Endodermal cell (in vitro differentiated cells): ENCODE data around the gene MUC20. TPM values are rescaled to one million over a fixed set of nuclear protein-coding genes. Genes with fewer than 3 reads are reported as not detected.

Experiments used
- DNase-seq: peaks from one replicate; pipeline ENCODE4 v3.0.0-alpha.2; 2017
- H3K27ac ChIP-seq: 2 replicates; pipeline ENCODE4 v1.5.1; 2013; ENCODE audit warnings: mild to moderate bottlenecking, low read depth, low read length, moderate library complexity
- H3K27me3 ChIP-seq: 2 replicates; pipeline ENCODE4 v1.6.1; 2013; ENCODE audit warnings: mild to moderate bottlenecking, low read length, moderate library complexity; ENCODE audit not compliant: insufficient read depth, control insufficient read depth, poor library complexity, severe bottlenecking
- H3K36me3 ChIP-seq: 2 replicates; pipeline ENCODE4 v1.7.0; 2013; ENCODE audit warnings: mild to moderate bottlenecking, low read length, moderate library complexity; ENCODE audit not compliant: control insufficient read depth, insufficient read depth
- H3K4me1 ChIP-seq: one replicate; pipeline ENCODE4 v1.7.0; 2013; ENCODE audit warnings: low read length; ENCODE audit not compliant: control insufficient read depth, insufficient read depth
- H3K4me3 ChIP-seq: 2 replicates; pipeline ENCODE4 v1.5.1; 2013; ENCODE audit warnings: mild to moderate bottlenecking, low read length, moderate library complexity
- H3K9ac ChIP-seq: 2 replicates; pipeline ENCODE4 v1.6.1; 2013; ENCODE audit warnings: mild to moderate bottlenecking, low read length, moderate library complexity; ENCODE audit not compliant: poor library complexity, severe bottlenecking; ENCODE audit errors: extremely low read depth
- H3K9me3 ChIP-seq: 2 replicates; pipeline ENCODE4 v1.6.1; 2013; ENCODE audit warnings: mild to moderate bottlenecking, low read length, moderate library complexity; ENCODE audit not compliant: control insufficient read depth
- H3K27ac Mint-ChIP-seq: 2 replicates; pipeline ENCODE4 v1.8.0; 2020; ENCODE audit warnings: mixed read lengths
- H3K27me3 Mint-ChIP-seq: 2 replicates; pipeline ENCODE4 v1.8.0; 2021; ENCODE audit warnings: mild to moderate bottlenecking, mixed read lengths; ENCODE audit not compliant: insufficient read depth
- H3K36me3 Mint-ChIP-seq: 2 replicates; pipeline ENCODE4 v1.8.0; 2020; ENCODE audit warnings: low read depth, mixed read lengths
- H3K4me1 Mint-ChIP-seq: 2 replicates; pipeline ENCODE4 v1.8.0; 2020; ENCODE audit warnings: mixed read lengths
- H3K4me3 Mint-ChIP-seq: 2 replicates; pipeline ENCODE4 v1.8.0; 2020; ENCODE audit warnings: mild to moderate bottlenecking, moderate library complexity, mixed read lengths
- H3K9me3 Mint-ChIP-seq: 2 replicates; pipeline ENCODE4 v1.8.0; 2020; ENCODE audit warnings: mild to moderate bottlenecking, mixed read lengths
- WGBS, 2 experiments: methylation state at CpG; one replicate each; pipeline versions ENCODE4 v1.1.5 to v1.1.7; 2013; ENCODE audit warnings: missing lambda C conversion rate in 2 of 2, mixed read lengths in 1 of 2; ENCODE audit not compliant: insufficient coverage in 1 of 2, insufficient read length in 1 of 2; 5-methylcytosine and 5-hydroxymethylcytosine counted together
- total RNA-seq, 2 donors: library from RNA; stranded (reverse); fragmentation: NEBNext Ultra II Directional in 1 of 2; extraction: Animal tissue kit (Norgen Biotek cat#: 25700) in 1 of 2; gene quantifications; 2 replicates in 1 of 2; 3 replicates in 1 of 2; pipeline ENCODE4 v1.2.1, GENCODE V29; 2021
- TF ChIP-seq, protein P1 (sequence below): fragments of 200-600 bp; sonication (generic); conservative IDR thresholded peaks from 2 replicates; pipeline ENCODE4 v1.5.0; 2021; ENCODE audit warnings: antibody characterized with exemption, mild to moderate bottlenecking

MUC20 gene
- total RNA-seq, 2 donors from 2014 or later = 0.89 to 1.3 TPM

DNA sequence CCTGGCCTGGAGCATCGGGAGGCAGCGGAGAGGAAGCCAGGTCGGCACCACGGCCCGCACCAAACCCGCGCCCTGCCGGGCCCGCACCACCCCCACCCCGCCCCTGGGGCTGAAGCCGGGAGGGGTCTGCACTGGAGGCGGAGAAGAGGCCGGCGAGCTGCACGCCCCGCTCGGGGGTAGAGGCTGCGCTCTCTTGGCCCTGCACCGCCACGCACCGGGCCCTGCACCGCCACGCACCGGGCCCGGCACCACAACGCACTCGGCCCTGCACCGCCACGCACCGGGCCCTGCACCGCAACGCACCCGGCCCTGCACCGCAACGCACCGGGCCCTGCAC lies 41.4 kb downstream of the MUC20 start:
- Histone ChIP-seq H3K4me3 (no peak overlapping the region), H3K27ac (no peak overlapping the region), H3K27me3 (no peaks in the 10 kb centered on the region), H3K9ac (no peak overlapping the region), H3K4me1 (no peaks in the 10 kb centered on the region), H3K36me3 (no peaks in the 10 kb centered on the region), H3K9me3 (no peaks in the 10 kb centered on the region)
- 93 to 94% methylated on average over 14 to 36 of the region's 36 CpGs for WGBS, 2 experiments
- DNase-seq = no peak
- TF ChIP-seq, protein P1, sequence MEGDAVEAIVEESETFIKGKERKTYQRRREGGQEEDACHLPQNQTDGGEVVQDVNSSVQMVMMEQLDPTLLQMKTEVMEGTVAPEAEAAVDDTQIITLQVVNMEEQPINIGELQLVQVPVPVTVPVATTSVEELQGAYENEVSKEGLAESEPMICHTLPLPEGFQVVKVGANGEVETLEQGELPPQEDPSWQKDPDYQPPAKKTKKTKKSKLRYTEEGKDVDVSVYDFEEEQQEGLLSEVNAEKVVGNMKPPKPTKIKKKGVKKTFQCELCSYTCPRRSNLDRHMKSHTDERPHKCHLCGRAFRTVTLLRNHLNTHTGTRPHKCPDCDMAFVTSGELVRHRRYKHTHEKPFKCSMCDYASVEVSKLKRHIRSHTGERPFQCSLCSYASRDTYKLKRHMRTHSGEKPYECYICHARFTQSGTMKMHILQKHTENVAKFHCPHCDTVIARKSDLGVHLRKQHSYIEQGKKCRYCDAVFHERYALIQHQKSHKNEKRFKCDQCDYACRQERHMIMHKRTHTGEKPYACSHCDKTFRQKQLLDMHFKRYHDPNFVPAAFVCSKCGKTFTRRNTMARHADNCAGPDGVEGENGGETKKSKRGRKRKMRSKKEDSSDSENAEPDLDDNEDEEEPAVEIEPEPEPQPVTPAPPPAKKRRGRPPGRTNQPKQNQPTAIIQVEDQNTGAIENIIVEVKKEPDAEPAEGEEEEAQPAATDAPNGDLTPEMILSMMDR = no peak
- Mint-ChIP-seq H3K4me1 (peaks cover under 1% of the 10 kb centered on the region), H3K27me3 (peaks cover 2% of the 10 kb centered on the region), H3K27ac (no peak overlapping the region), H3K9me3 (no peaks in the 10 kb centered on the region), H3K36me3 (no peaks in the 10 kb centered on the region), H3K4me3 (no peak overlapping the region)

- Histone ChIP-seq H3K9me3 (no peaks in the 10 kb centered on the region), H3K27ac (no peak overlapping the region), H3K4me1 (no peaks in the 10 kb centered on the region), H3K4me3 (no peak overlapping the region), H3K36me3 (no peaks in the 10 kb centered on the region), H3K9ac (no peak overlapping the region), H3K27me3 (no peaks in the 10 kb centered on the region)
- Mint-ChIP-seq H3K9me3 (no peaks in the 10 kb centered on the region), H3K36me3 (no peaks in the 10 kb centered on the region), H3K27me3 (peaks cover 2% of the 10 kb centered on the region), H3K4me1 (no peaks in the 10 kb centered on the region), H3K4me3 (no peak overlapping the region), H3K27ac (no peak overlapping the region)
- WGBS, 2 experiments = 92 to 99% methylated on average over 18 to 43 of the region's 43 CpGs
- DNase-seq = no peak
- TF ChIP-seq, protein P1 = no peak
These were observed 41.8 kb downstream of the MUC20 start for GRCh38 chr3:195762611-195763010.

- TF ChIP-seq, protein P1 = no peak
- Histone ChIP-seq H3K9me3 (no peaks in the 10 kb centered on the region), H3K4me1 (no peaks in the 10 kb centered on the region), H3K27ac (no peak overlapping the region), H3K36me3 (no peaks in the 10 kb centered on the region), H3K4me3 (no peak overlapping the region), H3K27me3 (no peaks in the 10 kb centered on the region), H3K9ac (no peak overlapping the region)
- WGBS, 2 experiments = 92 to 94% methylated on average over 19 to 28 of the region's 28 CpGs
- H3K4me1 Mint-ChIP-seq = no peaks in the 10 kb centered on the region
- DNase-seq = no peak
- H3K27ac Mint-ChIP-seq = no peak overlapping the region
- no peak overlapping the region for H3K4me3 Mint-ChIP-seq
- H3K36me3 Mint-ChIP-seq = no peaks in the 10 kb centered on the region
- H3K9me3 Mint-ChIP-seq = no peaks in the 10 kb centered on the region
- peaks cover 2% of the 10 kb centered on the region for H3K27me3 Mint-ChIP-seq
These were observed 42.5 kb downstream of the MUC20 start for GRCh38 chr3:195763076-195763830.
